K562 (cell line): ENCODE data around the gene DBNDD1.

Source experiments
- CTCF ChIP-seq, 3 experiments: IDR thresholded peaks in 2 of 3; conservative IDR thresholded peaks in 1 of 3; 2 replicates each; pipeline ENCODE4 v1.5.1; 2011 to 2012; ENCODE audit warnings: low read length in 3 of 3, mild to moderate bottlenecking in 3 of 3, control low read depth in 2 of 3, improper control_type of control experiment in 1 of 3, inconsistent platforms in 1 of 3, low read depth in 1 of 3, mixed read lengths in 1 of 3, moderate library complexity in 1 of 3; ENCODE audit not compliant: insufficient read depth in 2 of 3
- GABPB2 ChIP-seq: fragments of 250-450 bp; sonication (Bioruptor Pico); conservative IDR thresholded peaks from 2 replicates; pipeline ENCODE4 v1.5.1; 2021; ENCODE audit warnings: mild to moderate bottlenecking
- GTF2F1 ChIP-seq: IDR thresholded peaks from 2 replicates; pipeline ENCODE4 v1.6.1; 2011; ENCODE audit warnings: low read depth, low read length, improper control_type of control experiment
- HDAC8 ChIP-seq: fragments of 450-650 bp; IDR thresholded peaks from 2 replicates; pipeline ENCODE4 v1.6.1; 2016; ENCODE audit warnings: mild to moderate bottlenecking, missing genetic modification characterization, moderate library complexity, missing compliant biosample characterization
- TCF7L2 ChIP-seq: fragments of 150-350 bp; IDR thresholded peaks from 2 replicates; pipeline ENCODE4 v1.6.1; 2016; ENCODE audit warnings: low read depth, mild to moderate bottlenecking, low read length, moderate library complexity

- TF ChIP-seq TCF7L2: no peak
- no peak for TF ChIP-seq CTCF (IDR thresholded peaks at IDR 0.05 in 2 of 3, conservative IDR thresholded peaks at IDR 0.05 in 1 of 3; ENCODE audit: insufficient read depth in 2 of 3, low read depth in 1 of 3, low read length in 3 of 3)
- no peak for TF ChIP-seq HDAC8
- no peak for TF ChIP-seq GTF2F1
- TF ChIP-seq GABPB2 (CRISPR knock-in tag): no peak
These were observed 34.0 kb downstream of the DBNDD1 start for GRCh38 chr16:89985219-89985618.
